Fibroblast of lung (primary cell): Measurements from ENCODE around the gene RBFOX1. TPM values are rescaled to one million over a fixed set of nuclear protein-coding genes. Genes with fewer than 3 reads are reported as not detected.

Source experiments
- DNase-seq, 2 donors: peaks; one replicate each; pipeline versions ENCODE4 v3.0.0 to v3.0.0-alpha.2; 2010; ENCODE audit warnings: low read depth in 2 of 2
- H2AFZ ChIP-seq: 2 replicates; pipeline ENCODE4 v1.5.1; 2012; ENCODE audit warnings: low read length, control low read depth, inconsistent platforms
- H3K27ac ChIP-seq: 2 replicates; pipeline ENCODE4 v1.5.1; 2011; ENCODE audit warnings: low read length, control low read depth; ENCODE audit not compliant: insufficient read depth
- H3K27me3 ChIP-seq: 2 replicates; pipeline ENCODE4 v1.5.1; 2011; ENCODE audit warnings: mild to moderate bottlenecking, low read length; ENCODE audit not compliant: control insufficient read depth, insufficient read depth
- H3K36me3 ChIP-seq: 2 replicates; pipeline ENCODE4 v1.5.1; 2011; ENCODE audit warnings: low read length; ENCODE audit not compliant: control insufficient read depth, insufficient read depth
- H3K4me1 ChIP-seq: 2 replicates; pipeline ENCODE4 v1.5.1; 2011; ENCODE audit warnings: low read length; ENCODE audit not compliant: control insufficient read depth, insufficient read depth; ENCODE audit errors: extremely low read depth
- H3K4me2 ChIP-seq: 2 replicates; pipeline ENCODE4 v1.5.1; 2011; ENCODE audit warnings: low read length, control low read depth; ENCODE audit not compliant: insufficient read depth; ENCODE audit errors: extremely low read depth
- H3K4me3 ChIP-seq, 4 experiments: fragments of 200-600 bp in 1 of 4; sonication (generic) in 1 of 4; replicated peaks in 1 of 4; 2 replicates each; pipeline ENCODE4 v1.5.1; 2011 to 2016; ENCODE audit warnings: low read length in 4 of 4, low read depth in 3 of 4, mild to moderate bottlenecking in 3 of 4, control low read depth in 2 of 4, inconsistent platforms in 1 of 4, mixed read lengths in 1 of 4; ENCODE audit not compliant: insufficient read depth in 1 of 4; ENCODE audit errors: control extremely low read depth in 1 of 4
- H3K79me2 ChIP-seq: 2 replicates; pipeline ENCODE4 v1.5.1; 2012; ENCODE audit warnings: mild to moderate bottlenecking, low read length, inconsistent platforms; ENCODE audit not compliant: control insufficient read depth, insufficient read depth
- H3K9ac ChIP-seq: 2 replicates; pipeline ENCODE4 v1.5.1; 2011; ENCODE audit warnings: mild to moderate bottlenecking, low read length, control low read depth; ENCODE audit not compliant: insufficient read depth
- H3K9me3 ChIP-seq: 2 replicates; pipeline ENCODE4 v1.5.1; 2012; ENCODE audit warnings: low read depth, low read length; ENCODE audit not compliant: control insufficient read depth, insufficient read depth
- H4K20me1 ChIP-seq: 2 replicates; pipeline ENCODE4 v1.5.1; 2011; ENCODE audit warnings: low read length; ENCODE audit not compliant: control insufficient read depth, insufficient read depth; ENCODE audit errors: extremely low read depth
- CTCF ChIP-seq, 2 donors: IDR thresholded peaks in 1 of 2; conservative IDR thresholded peaks in 1 of 2; 1 replicate in 1 of 2; 2 replicates in 1 of 2; pipeline ENCODE4 v1.5.1; 2011 to 2012; ENCODE audit warnings: low read length in 2 of 2, control low read depth in 1 of 2, inconsistent platforms in 1 of 2, low read depth in 1 of 2, mild to moderate bottlenecking in 1 of 2
- EZH2 ChIP-seq: IDR thresholded peaks from 2 replicates; pipeline ENCODE4 v1.5.1; 2012; ENCODE audit warnings: low read length, control low read depth, mild to moderate bottlenecking; ENCODE audit errors: missing control alignments
- polyA plus RNA-seq, 2 donors: library from polyadenylated mRNA; depleted of rRNA in 1 of 2; stranded (reverse) in 1 of 2; unstranded in 1 of 2; fragments of >200 nt; gene quantifications; 2 replicates each; pipeline ENCODE4 v1.2.1, GENCODE V29; 2011 to 2012; ENCODE audit warnings: missing spikeins in 1 of 2
- total RNA-seq: library from RNA; depleted of rRNA; stranded (reverse); fragments of >200 nt; gene quantifications from 2 replicates; pipeline ENCODE4 v1.2.1, GENCODE V29; 2014

The RBFOX1 gene
- total and polyA plus RNA-seq, 2 donors (not counting 1 experiment from before 2014, with no cell fraction given), result not detected

GRCh38 chr16:7377231-7377630 lies 44.6 kb downstream of the RBFOX1 start:
- DNase-seq, result no peak
- H3K36me3 ChIP-seq, result no peaks in the 10 kb centered on the region
- no peaks in the 10 kb centered on the region for H3K27me3 ChIP-seq
- H3K4me1 ChIP-seq, result no peaks in the 10 kb centered on the region
- no peak overlapping the region for H3K27ac ChIP-seq
- no peak overlapping the region for H3K4me3 ChIP-seq
- H3K4me2 ChIP-seq, result no peak overlapping the region
- no peaks in the 10 kb centered on the region for H4K20me1 ChIP-seq
- H3K79me2 ChIP-seq, result no peaks in the 10 kb centered on the region
- no peak overlapping the region for H3K9ac ChIP-seq
- H2AFZ ChIP-seq, result no peak overlapping the region
- no peaks in the 10 kb centered on the region for H3K9me3 ChIP-seq
- TF ChIP-seq CTCF (conservative IDR thresholded peaks at IDR 0.05 in 1 of 2, IDR thresholded peaks at IDR 0.05 in 1 of 2; ENCODE audit: low read depth in 1 of 2, low read length in 2 of 2), result no peak
- no peak for TF ChIP-seq EZH2

- no peaks in the 10 kb centered on the region for H3K4me1 ChIP-seq
- no peak overlapping the region for H2AFZ ChIP-seq
- DNase-seq, result no peak
- H4K20me1 ChIP-seq, result no peaks in the 10 kb centered on the region
- H3K36me3 ChIP-seq, result no peaks in the 10 kb centered on the region
- no peak overlapping the region for H3K9ac ChIP-seq
- TF ChIP-seq EZH2, result no peak
- TF ChIP-seq CTCF (conservative IDR thresholded peaks at IDR 0.05 in 1 of 2, IDR thresholded peaks at IDR 0.05 in 1 of 2; ENCODE audit: low read depth in 1 of 2, low read length in 2 of 2), result no peak
- H3K4me3 ChIP-seq, result no peak overlapping the region
- H3K27me3 ChIP-seq, result no peaks in the 10 kb centered on the region
- no peaks in the 10 kb centered on the region for H3K79me2 ChIP-seq
- no peak overlapping the region for H3K27ac ChIP-seq
- H3K4me2 ChIP-seq, result no peak overlapping the region
- H3K9me3 ChIP-seq, result no peaks in the 10 kb centered on the region
Measured at GRCh38 chr16:7378024-7378695, 45.5 kb downstream of the RBFOX1 start.

DNA sequence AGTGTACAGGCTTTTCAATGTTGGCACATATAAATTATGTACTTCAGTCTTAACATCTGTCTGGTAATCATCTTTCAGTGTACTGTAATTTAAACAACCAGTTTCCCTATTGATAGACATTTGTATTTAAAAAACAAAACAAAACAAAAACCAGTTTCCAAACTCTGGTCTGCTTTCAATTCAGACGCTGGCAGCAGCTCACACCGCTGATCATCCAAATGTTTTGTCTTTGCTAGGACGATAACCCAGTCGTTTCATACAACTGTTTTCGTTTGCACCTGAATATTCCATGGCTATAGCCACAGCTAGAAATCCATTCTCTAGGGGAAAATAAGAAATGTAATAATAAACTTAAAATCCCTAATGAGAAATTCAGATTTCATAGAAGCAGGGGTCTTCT lies 47.8 kb downstream of the RBFOX1 start:
- Histone ChIP-seq H3K9me3 (no peaks in the 10 kb centered on the region), H3K9ac (no peak overlapping the region)
- TF ChIP-seq EZH2 (no peak), CTCF (conservative IDR thresholded peaks at IDR 0.05 in 1 of 2, IDR thresholded peaks at IDR 0.05 in 1 of 2; ENCODE audit: low read depth in 1 of 2, low read length in 2 of 2) (no peak)

More for the DNA sequence above, 47.8 kb downstream of the RBFOX1 start:
- H3K27ac ChIP-seq, result no peak overlapping the region
- no peak for DNase-seq
- no peaks in the 10 kb centered on the region for H3K79me2 ChIP-seq
- H3K4me2 ChIP-seq, result no peak overlapping the region
- H3K4me3 ChIP-seq, result no peak overlapping the region
- no peaks in the 10 kb centered on the region for H4K20me1 ChIP-seq
- H3K4me1 ChIP-seq, result no peaks in the 10 kb centered on the region
- H3K36me3 ChIP-seq, result no peaks in the 10 kb centered on the region
- H2AFZ ChIP-seq, result no peak overlapping the region
- no peaks in the 10 kb centered on the region for H3K27me3 ChIP-seq
